Activated T-cell treated with anti-CD3 and anti-CD28 coated beads, Interleukin-2, amount 50 U/mL, for 4 hours (primary cell): ENCODE data around the gene PADI1. TPM values are rescaled to one million over a fixed set of nuclear protein-coding genes. Genes with fewer than 3 reads are reported as not detected.
"Not testable (repeated sequence)": the region's sequence is repeated elsewhere in the genome, so short reads cannot be mapped to it uniquely, and the experiment has no call there.

ENCODE experiments used
- ATAC-seq, 2 donors: fragments of 200-7000 bp; cut with Tn5 transposase; one replicate each; pipeline ENCODE4 v1.10.0; 2021
- DNase-seq: peaks from one replicate; pipeline ENCODE4 v3.0.0-alpha.2; 2020
- H3K27me3 Mint-ChIP-seq: one replicate; pipeline ENCODE4 v1.8.0; 2021; ENCODE audit warnings: low read depth, mixed read lengths
- H3K36me3 Mint-ChIP-seq: one replicate; pipeline ENCODE4 v1.8.0; 2022; ENCODE audit warnings: mixed read lengths; ENCODE audit not compliant: insufficient read depth
- H3K4me1 Mint-ChIP-seq: one replicate; pipeline ENCODE4 v1.8.0; 2021; ENCODE audit warnings: low read depth, mixed read lengths
- H3K4me3 Mint-ChIP-seq: one replicate; pipeline ENCODE4 v1.8.0; 2021; ENCODE audit warnings: mild to moderate bottlenecking, moderate library complexity, mixed read lengths
- H3K9me3 Mint-ChIP-seq: one replicate; pipeline ENCODE4 v1.8.0; 2021; ENCODE audit warnings: mixed read lengths
- total RNA-seq, 3 donors: library from RNA; stranded (reverse); gene quantifications; one replicate each; pipeline ENCODE4 v1.2.1, GENCODE V29; 2021

Gene PADI1
- total RNA-seq, 3 donors from 2014 or later, result not detected

DNA sequence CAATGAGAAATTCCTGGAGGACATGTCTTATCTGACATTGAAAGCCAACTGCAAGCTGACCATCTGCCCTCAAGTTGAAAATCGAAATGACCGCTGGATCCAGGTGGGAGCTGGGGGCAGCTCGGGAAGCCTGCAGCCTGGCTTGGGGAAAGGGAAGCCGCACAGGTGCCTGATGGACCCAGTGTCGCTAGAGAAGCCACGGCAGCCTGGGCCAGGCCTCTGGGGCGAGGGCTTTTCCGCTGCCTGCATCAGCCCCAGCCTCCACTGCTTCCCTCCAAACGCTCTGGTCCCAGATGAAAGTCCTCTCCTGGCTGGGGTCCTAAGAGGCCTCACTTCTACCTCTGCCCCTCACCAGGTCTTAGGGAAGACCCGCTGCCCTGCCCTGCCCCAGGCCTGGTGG lies 25.2 kb downstream of the PADI1 start:
- Mint-ChIP-seq H3K4me1 (no peaks in the 10 kb centered on the region), H3K4me3 (no peak overlapping the region), H3K9me3 (no peaks in the 10 kb centered on the region), H3K27me3 (no peaks in the 10 kb centered on the region), H3K36me3 (no peaks in the 10 kb centered on the region)
- DNase-seq, result no peak
- ATAC-seq, result no peak

DNA sequence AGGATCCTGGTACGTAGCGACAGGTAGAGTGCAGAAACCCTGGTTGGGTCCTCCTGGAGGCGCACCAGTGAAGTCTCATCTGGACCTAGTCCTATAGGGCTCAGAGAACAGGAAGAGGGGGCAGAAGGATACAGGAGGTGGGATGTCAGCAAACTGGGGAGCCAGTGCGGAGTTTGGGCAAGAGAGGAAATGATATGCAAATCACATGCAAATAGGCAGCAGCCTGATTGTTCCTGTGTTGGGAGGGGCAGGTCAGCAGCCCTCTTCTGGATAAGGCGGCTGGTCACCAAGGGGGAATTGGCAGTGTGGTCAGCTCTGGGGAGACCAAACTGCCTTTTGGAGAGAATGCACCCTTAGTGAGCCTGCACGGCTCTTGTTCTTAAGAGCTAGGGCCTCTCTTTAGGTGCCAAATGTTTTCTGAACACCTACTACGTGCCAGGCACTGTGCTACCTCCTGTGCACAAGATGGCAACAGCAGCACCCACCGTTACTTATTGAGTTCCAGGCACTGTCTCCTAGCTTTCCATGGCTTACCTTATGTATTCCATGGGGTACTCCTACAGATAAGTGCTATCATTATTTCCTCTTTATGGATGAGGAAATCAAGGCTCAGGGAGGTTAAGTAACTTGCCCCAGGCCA lies 25.9 kb downstream of the PADI1 start:
- Mint-ChIP-seq H3K36me3 (no peaks in the 10 kb centered on the region), H3K4me1 (no peaks in the 10 kb centered on the region), H3K9me3 (no peaks in the 10 kb centered on the region), H3K4me3 (no peak overlapping the region), H3K27me3 (no peaks in the 10 kb centered on the region)
- DNase-seq (no peak), ATAC-seq (no peak)

DNA sequence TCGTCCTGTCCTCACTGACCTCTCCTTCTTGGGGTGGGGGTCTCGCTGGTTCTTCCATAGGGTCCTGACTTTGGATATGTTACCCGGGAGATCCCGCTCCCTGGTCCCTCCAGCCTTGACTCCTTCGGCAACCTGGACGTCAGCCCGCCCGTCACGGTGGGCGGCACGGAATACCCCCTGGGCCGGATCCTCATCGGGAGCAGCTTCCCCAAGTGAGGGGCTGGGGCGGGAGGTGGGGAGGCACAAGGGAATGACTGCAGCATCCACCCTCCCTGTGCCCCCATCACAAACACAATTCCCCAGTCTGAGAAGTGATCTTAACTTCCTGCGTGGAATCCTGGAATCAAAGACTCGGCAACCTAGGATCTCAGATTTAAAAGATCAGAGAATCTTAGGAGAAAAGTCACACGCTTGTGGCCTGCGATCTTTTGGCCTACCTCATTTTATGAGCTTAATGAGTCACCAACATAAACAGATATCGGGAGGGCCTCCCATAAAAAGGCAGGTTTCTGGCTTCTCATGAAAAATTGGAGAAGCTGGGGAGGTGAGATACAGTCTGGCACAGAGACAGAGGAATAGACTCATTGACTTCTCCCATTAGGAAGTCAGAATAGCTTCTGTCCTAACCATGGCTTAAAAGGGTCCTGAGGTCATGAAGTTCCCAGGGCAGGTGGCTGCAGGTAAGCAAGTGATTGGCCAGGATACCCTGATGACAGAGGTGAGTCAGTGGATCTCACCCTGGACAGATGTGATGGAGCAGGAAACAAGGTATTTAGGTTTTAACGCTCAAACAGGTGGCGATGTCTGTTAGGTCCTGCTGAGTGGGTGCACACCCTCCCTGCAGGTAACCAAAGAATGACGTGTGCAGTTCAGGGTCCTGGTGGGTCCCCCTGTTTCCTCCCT lies 28.1 kb downstream of the PADI1 start:
- Mint-ChIP-seq H3K27me3 (no peaks in the 10 kb centered on the region), H3K4me3 (no peak overlapping the region), H3K36me3 (no peaks in the 10 kb centered on the region), H3K9me3 (no peaks in the 10 kb centered on the region), H3K4me1 (no peaks in the 10 kb centered on the region)
- ATAC-seq, result no peak
- no peak for DNase-seq

GRCh38 chr1:17233675-17234320 lies 28.9 kb downstream of the PADI1 start:
- Mint-ChIP-seq H3K36me3 (no peaks in the 10 kb centered on the region), H3K4me3 (no peak overlapping the region), H3K4me1 (no peaks in the 10 kb centered on the region), H3K9me3 (no peaks in the 10 kb centered on the region), H3K27me3 (no peaks in the 10 kb centered on the region)
- no peak for DNase-seq
- no peak for ATAC-seq

DNA sequence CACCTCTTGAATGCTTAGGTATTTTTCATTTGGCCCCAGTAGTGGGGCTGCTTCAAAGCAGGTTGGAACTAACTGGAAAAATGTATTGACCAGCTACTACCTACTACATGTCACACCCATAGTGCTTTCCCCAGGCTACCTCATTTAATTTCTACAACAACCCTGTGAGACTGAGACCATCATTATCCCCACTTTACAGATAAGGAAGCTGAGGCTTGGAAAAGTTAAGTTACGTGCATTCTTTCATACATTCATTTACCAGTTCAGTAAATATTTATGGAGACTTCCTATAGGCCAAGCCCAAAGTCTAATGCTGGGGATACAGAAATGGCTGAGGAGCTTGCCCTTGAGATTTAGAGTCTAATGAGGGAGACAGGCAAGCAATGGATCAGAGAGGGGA lies 29.5 kb downstream of the PADI1 start:
- Mint-ChIP-seq H3K27me3 (no peaks in the 10 kb centered on the region), H3K4me3 (no peak overlapping the region), H3K36me3 (no peaks in the 10 kb centered on the region), H3K9me3 (no peaks in the 10 kb centered on the region), H3K4me1 (no peaks in the 10 kb centered on the region)
- DNase-seq, result no peak
- no peak for ATAC-seq

GRCh38 chr1:17235135-17235885 lies 30.4 kb downstream of the PADI1 start:
- ATAC-seq, result no peak
- Mint-ChIP-seq H3K36me3 (no peaks in the 10 kb centered on the region), H3K4me3 (no peak overlapping the region), H3K9me3 (no peaks in the 10 kb centered on the region), H3K4me1 (no peaks in the 10 kb centered on the region), H3K27me3 (no peaks in the 10 kb centered on the region)
- DNase-seq, result no peak

DNA sequence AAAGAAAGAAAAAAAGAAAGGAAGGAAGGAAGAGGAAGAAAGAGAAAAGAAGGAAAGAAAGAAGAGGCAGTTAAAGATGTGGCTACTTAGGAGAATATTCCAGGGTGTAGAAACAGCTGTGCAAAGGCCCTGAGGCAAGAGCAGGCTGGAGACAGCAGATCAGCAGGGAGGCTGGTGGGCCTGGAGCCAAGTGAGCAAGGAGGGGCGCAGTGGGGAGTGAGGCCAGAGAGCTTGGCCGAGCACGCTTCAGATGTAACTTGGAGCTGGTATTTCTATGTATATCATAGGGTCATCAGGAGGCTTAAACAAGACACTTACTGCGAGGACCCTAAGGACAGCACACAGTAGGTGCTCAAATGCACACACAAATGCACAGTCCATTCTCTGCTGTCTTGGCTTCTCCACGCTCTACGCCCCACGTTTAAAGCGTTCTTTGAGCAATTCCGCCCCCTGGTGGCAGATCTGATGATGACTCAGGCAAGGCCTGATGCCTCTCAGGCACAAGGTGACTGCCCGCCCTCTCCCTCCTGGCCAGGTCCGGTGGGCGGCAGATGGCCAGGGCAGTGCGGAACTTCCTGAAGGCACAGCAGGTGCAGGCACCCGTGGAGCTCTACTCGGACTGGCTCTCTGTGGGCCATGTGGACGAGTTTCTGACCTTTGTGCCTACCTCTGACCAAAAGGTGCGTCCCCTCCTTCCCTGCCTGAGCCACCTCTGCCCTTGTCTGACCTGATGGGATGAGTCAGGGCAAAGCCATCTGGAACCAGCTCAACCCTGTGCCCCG lies 32.0 kb downstream of the PADI1 start:
- Mint-ChIP-seq H3K9me3 (no peaks in the 10 kb centered on the region), H3K36me3 (no peaks in the 10 kb centered on the region), H3K4me3 (no peak overlapping the region), H3K27me3 (no peaks in the 10 kb centered on the region), H3K4me1 (no peaks in the 10 kb centered on the region)
- DNase-seq (peak; percentile 89), ATAC-seq (peak; percentile 83 to 86)

- ATAC-seq, result no peak
- H3K36me3 Mint-ChIP-seq, result no peaks in the 10 kb centered on the region
- no peak overlapping the region for H3K4me3 Mint-ChIP-seq
- H3K9me3 Mint-ChIP-seq, result no peaks in the 10 kb centered on the region
- no peaks in the 10 kb centered on the region for H3K4me1 Mint-ChIP-seq
- DNase-seq, result no peak
- H3K27me3 Mint-ChIP-seq, result no peaks in the 10 kb centered on the region
These were observed 32.6 kb downstream of the PADI1 start for GRCh38 chr1:17237561-17237903.

- no peak for DNase-seq
These were observed 34.5 kb downstream of the PADI1 start for GRCh38 chr1:17239420-17239819.

GRCh38 chr1:17241011-17241779 lies 36.3 kb downstream of the PADI1 start:
- H3K4me3 Mint-ChIP-seq, DNase-seq, H3K9me3 Mint-ChIP-seq, H3K4me1 Mint-ChIP-seq, ATAC-seq, H3K27me3 Mint-ChIP-seq, H3K36me3 Mint-ChIP-seq: not testable (repeated sequence)

More at GRCh38 chr1:17239420-17239819, 34.5 kb downstream of the PADI1 start:
- H3K4me1 Mint-ChIP-seq, result no peaks in the 10 kb centered on the region
- ATAC-seq, result peak; percentile 41 to 50
- no peaks in the 10 kb centered on the region for H3K27me3 Mint-ChIP-seq
- no peaks in the 10 kb centered on the region for H3K36me3 Mint-ChIP-seq
- no peak overlapping the region for H3K4me3 Mint-ChIP-seq
- H3K9me3 Mint-ChIP-seq, result no peaks in the 10 kb centered on the region

- not testable (repeated sequence) for H3K36me3 Mint-ChIP-seq, H3K4me3 Mint-ChIP-seq, H3K9me3 Mint-ChIP-seq, ATAC-seq, H3K27me3 Mint-ChIP-seq, DNase-seq, H3K4me1 Mint-ChIP-seq
These were observed 36.8 kb downstream of the PADI1 start for GRCh38 chr1:17241780-17242074.

DNA sequence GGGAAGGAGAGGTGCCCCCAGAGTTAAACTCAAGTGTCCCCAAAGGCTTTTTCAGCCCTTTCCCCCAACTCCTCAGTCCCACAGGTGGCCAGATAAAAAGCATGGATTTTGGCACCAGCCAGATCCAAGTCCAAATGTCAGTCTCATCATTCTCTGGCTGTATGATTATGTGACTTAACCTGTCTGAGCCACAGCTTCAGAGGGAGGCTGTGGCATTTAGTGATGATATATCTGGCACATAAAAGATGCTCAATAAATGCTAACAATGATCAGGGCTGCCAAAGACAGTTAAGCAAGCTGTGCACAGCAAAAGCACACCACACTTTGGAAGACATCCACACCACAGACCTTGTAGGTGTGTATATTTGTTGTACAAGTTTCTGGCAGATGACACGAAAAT lies 38.3 kb downstream of the PADI1 start:
- Mint-ChIP-seq H3K9me3 (no peaks in the 10 kb centered on the region), H3K4me1 (no peaks in the 10 kb centered on the region), H3K36me3 (no peaks in the 10 kb centered on the region), H3K4me3 (no peak overlapping the region), H3K27me3 (peaks cover 8% of the 10 kb centered on the region)
- ATAC-seq, result no peak
- DNase-seq, result no peak
